DOHH2 (cell line): Measurements from ENCODE around the gene GNLY.
"Not testable (repeated sequence)": the region's sequence is repeated elsewhere in the genome, so short reads cannot be mapped to it uniquely, and the experiment has no call there.

Experiments
- H3F3A ChIP-seq: fragments of 200-600 bp; sonication (generic), shearing (Covaris generic); 2 replicates; pipeline ENCODE4 v1.6.0; 2016; ENCODE audit warnings: antibody characterized with exemption, mild to moderate bottlenecking; ENCODE audit not compliant: control insufficient read depth, insufficient read depth
- H3K27ac ChIP-seq: fragments of 200-600 bp; sonication (generic); 2 replicates; pipeline ENCODE4 v1.5.1; 2014; ENCODE audit warnings: low read depth, mild to moderate bottlenecking, low read length, moderate library complexity
- H3K27me3 ChIP-seq: fragments of 200-600 bp; sonication (generic); 2 replicates; pipeline ENCODE4 v1.6.1; 2014; ENCODE audit warnings: mild to moderate bottlenecking, low read length, mixed read lengths; ENCODE audit not compliant: control insufficient read depth
- H3K36me3 ChIP-seq: fragments of 200-600 bp; sonication (generic); 2 replicates; pipeline ENCODE4 v1.6.1; 2014; ENCODE audit warnings: mild to moderate bottlenecking, low read length, moderate library complexity, mixed read lengths; ENCODE audit not compliant: control insufficient read depth
- H3K4me1 ChIP-seq: fragments of 200-600 bp; sonication (generic); 2 replicates; pipeline ENCODE4 v1.6.1; 2014; ENCODE audit warnings: mild to moderate bottlenecking, low read length, mixed read lengths; ENCODE audit not compliant: control insufficient read depth
- H3K4me2 ChIP-seq: fragments of 200-600 bp; sonication (generic); 2 replicates; pipeline ENCODE4 v1.6.0; 2014; ENCODE audit warnings: mild to moderate bottlenecking, low read length, moderate library complexity
- H3K4me3 ChIP-seq: fragments of 200-600 bp; sonication (generic); 2 replicates; pipeline ENCODE4 v1.5.1; 2014; ENCODE audit warnings: mild to moderate bottlenecking, low read length, mixed read lengths
- H3K79me2 ChIP-seq: fragments of 200-600 bp; sonication (generic); 2 replicates; pipeline ENCODE4 v1.6.1; 2014; ENCODE audit warnings: mild to moderate bottlenecking, low read length, mixed read lengths; ENCODE audit not compliant: control insufficient read depth
- H3K9me2 ChIP-seq: fragments of 200-600 bp; sonication (generic); replicated peaks from 2 replicates; pipeline ENCODE4 v1.6.1; 2014; ENCODE audit warnings: mild to moderate bottlenecking, low read length, mixed read lengths; ENCODE audit not compliant: control insufficient read depth
- H3K9me3 ChIP-seq: fragments of 200-600 bp; sonication (generic); 2 replicates; pipeline ENCODE4 v1.6.1; 2014; ENCODE audit warnings: antibody characterized with exemption, low read length, mixed read lengths; ENCODE audit not compliant: control insufficient read depth, insufficient read depth
- H4K20me1 ChIP-seq: fragments of 200-600 bp; sonication (generic); 2 replicates; pipeline ENCODE4 v1.6.0; 2014; ENCODE audit warnings: low read depth, mild to moderate bottlenecking, antibody characterized with exemption, low read length, moderate library complexity; ENCODE audit not compliant: control insufficient read depth, insufficient read depth
- CTCF ChIP-seq: fragments of 200-600 bp; sonication (generic); IDR thresholded peaks from one replicate; pipeline ENCODE4 v1.5.1; 2014; ENCODE audit warnings: antibody characterized with exemption, mild to moderate bottlenecking, low read depth, low read length; ENCODE audit not compliant: poor library complexity, severe bottlenecking
- EZH2phosphoT487 ChIP-seq: fragments of 200-600 bp; sonication (generic); IDR thresholded peaks from 2 replicates; pipeline ENCODE4 v1.6.1; 2017; ENCODE audit warnings: borderline replicate concordance, mild to moderate bottlenecking, antibody characterized with exemption, low read length, moderate library complexity, mixed read lengths

GNLY gene

DNA sequence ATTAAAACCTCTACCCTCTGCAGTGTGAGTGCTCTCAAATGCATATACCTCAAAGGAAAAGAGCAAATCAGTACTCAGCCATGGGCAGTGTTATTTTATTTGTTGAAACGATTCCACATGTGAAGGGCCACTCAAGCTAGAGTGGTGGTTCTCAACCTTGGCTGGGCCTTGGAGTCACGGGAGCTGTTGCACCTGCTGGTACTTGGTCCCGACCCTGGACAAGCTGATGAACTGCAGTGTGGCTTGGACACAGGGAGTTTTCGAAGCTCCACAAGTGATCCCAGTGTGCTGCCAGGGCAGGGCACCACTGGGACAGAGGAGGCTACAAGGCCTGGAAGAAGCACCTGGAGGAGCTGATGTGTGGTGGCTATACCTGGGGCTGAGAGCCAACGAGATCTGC lies 19.7 kb downstream of the GNLY start:
- Histone ChIP-seq H3K4me1 (no peaks in the 10 kb centered on the region), H3K4me2 (no peak overlapping the region), H3K27me3 (peaks cover 28% of the 10 kb centered on the region), H3K79me2 (no peaks in the 10 kb centered on the region), H3K9me2 (no peaks in the 10 kb centered on the region), H4K20me1 (no peaks in the 10 kb centered on the region), H3K36me3 (no peaks in the 10 kb centered on the region), H3K27ac (no peak overlapping the region), H3K4me3 (no peak overlapping the region), H3F3A (no peaks in the 10 kb centered on the region), H3K9me3 (no peaks in the 10 kb centered on the region)
- no peak for TF ChIP-seq EZH2phosphoT487
- no peak for TF ChIP-seq CTCF

- H3K4me2 ChIP-seq, H3K36me3 ChIP-seq, H3K79me2 ChIP-seq, H3K9me2 ChIP-seq, H3K4me3 ChIP-seq, H3K27ac ChIP-seq, H4K20me1 ChIP-seq, H3F3A ChIP-seq, H3K9me3 ChIP-seq, H3K4me1 ChIP-seq: not testable (repeated sequence)
- H3K27me3 ChIP-seq = peaks cover 27% of the 10 kb centered on the region
Measured at GRCh38 chr2:85714421-85714820, 20.3 kb downstream of the GNLY start.

GRCh38 chr2:85714841-85715240 lies 20.7 kb downstream of the GNLY start:
- Histone ChIP-seq H3K4me1 (no peaks in the 10 kb centered on the region), H3K4me3 (no peak overlapping the region), H3K9me3 (no peaks in the 10 kb centered on the region), H3F3A (no peaks in the 10 kb centered on the region), H3K27ac (no peak overlapping the region), H3K9me2 (no peaks in the 10 kb centered on the region), H3K36me3 (no peaks in the 10 kb centered on the region), H4K20me1 (no peaks in the 10 kb centered on the region), H3K79me2 (no peaks in the 10 kb centered on the region), H3K4me2 (no peak overlapping the region), H3K27me3 (peaks cover 23% of the 10 kb centered on the region)
- TF ChIP-seq CTCF (no peak), EZH2phosphoT487 (no peak)

DNA sequence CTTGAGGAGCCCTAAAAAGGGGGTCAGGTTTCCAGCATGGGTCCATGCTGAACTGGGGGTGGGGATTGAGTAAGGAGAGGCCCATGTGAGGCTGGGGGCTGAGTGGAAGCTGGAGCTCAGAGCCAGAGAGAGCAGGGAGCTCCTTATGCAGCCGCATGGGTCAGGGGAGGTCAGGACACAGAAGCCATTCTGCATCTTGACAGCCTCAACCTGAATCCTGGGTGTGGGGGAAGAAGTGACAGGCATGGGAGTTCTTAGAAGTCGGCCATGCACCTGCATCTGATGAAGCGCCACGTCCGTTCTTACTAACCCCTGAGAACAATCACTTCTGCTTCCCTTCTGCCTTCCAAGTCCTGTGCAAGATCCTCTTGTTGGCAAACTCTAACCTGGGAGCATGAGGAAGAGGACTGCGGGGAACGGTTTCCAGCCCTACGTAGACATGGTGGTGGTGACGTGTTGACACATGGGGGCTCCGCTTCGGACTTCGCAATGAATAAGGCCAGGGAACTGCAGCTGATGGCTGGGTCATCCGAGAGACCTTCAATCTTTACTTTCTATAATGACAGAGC lies 22.3 kb downstream of the GNLY start:
- no peak for TF ChIP-seq CTCF
- TF ChIP-seq EZH2phosphoT487 = no peak
- no peak overlapping the region for H3K4me3 ChIP-seq

More for the DNA sequence above, 22.3 kb downstream of the GNLY start:
- peaks cover 14% of the 10 kb centered on the region for H3K27me3 ChIP-seq
- H3K36me3 ChIP-seq = no peaks in the 10 kb centered on the region
- H3K4me1 ChIP-seq = no peaks in the 10 kb centered on the region
- no peaks in the 10 kb centered on the region for H3K79me2 ChIP-seq
- H3K9me2 ChIP-seq = no peaks in the 10 kb centered on the region
- H3F3A ChIP-seq = no peaks in the 10 kb centered on the region
- H3K4me2 ChIP-seq = no peak overlapping the region
- no peaks in the 10 kb centered on the region for H3K9me3 ChIP-seq
- H3K27ac ChIP-seq = no peak overlapping the region
- no peaks in the 10 kb centered on the region for H4K20me1 ChIP-seq
